ENCODE measurements around the gene ZNF205. TPM values are rescaled to one million over a fixed set of nuclear protein-coding genes. Genes with fewer than 3 reads are reported as not detected.

Gene ZNF205
- total and polyA plus RNA-seq, 2 of the 8 experiments (the other 6 are each of a cell fraction or from before 2014, with no cell fraction given), result 19.1 to 19.9 TPM

DNA sequence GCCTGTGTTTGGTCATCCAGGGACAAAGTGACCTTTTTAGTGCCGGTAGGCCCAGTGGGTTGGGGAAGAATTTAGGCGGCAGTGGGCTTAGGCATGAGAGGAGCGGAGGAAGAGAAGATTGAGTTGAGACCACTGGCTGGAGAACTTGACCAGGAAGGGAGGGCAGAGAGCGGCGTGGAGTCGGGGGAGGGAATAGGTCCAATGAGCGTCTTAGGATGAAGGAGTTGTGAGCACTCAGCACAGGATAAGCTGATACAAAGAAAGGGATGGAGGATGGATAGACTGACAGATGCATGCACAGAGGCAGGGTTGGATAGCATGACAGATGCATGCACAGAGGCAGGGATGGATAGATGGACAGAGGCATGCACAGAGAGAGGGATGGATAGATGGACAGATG is 38.9 kb upstream of the ZNF205 start:
- H3K79me1 ChIP-seq (ENCODE audit: low read depth, low read length), result no peaks in the 10 kb centered on the region
- WGBS, 2 experiments (ENCODE audit: extremely low coverage in 1 of 2, insufficient coverage in 1 of 2, insufficient read length in 1 of 2, insufficient replicate concordance in 2 of 2, low coverage in 1 of 2, low lambda C conversion rate in 2 of 2, missing lambda C conversion rate in 1 of 2), result 94% methylated on average over 7 of the region's 7 CpGs; no CpG with 5 or more reads in 1 of the 2 experiments
- H2BK15ac ChIP-seq (ENCODE audit: low read length), result no peak overlapping the region
- H3K4ac ChIP-seq (replicated peaks; ENCODE audit: insufficient read length, low read depth, low read length), result no peak overlapping the region
- ChIA-PET POLR2A (ENCODE audit: partially characterized antibody) (interaction anchor here (6.6 kb wide), 1 partner anchor 17 kb away, joined by 86 read pairs; no protein-coding TSS in a partner anchor), CTCF (ENCODE audit: partially characterized antibody) (interaction anchor here (0.6 to 0.7 kb wide), 2 partner anchors 56 to 601 kb away, joined by 3 to 6 read pairs; no protein-coding TSS in a partner anchor)
- FAIRE-seq (no peak), DNase-seq (ENCODE audit: low read depth in 1 of 2, low spot score in 2 of 2) (no peak)
- no peak overlapping the region for H2BK120ac ChIP-seq (replicated peaks; ENCODE audit: low read depth, low read length)
- no peak overlapping the region for H2AFZ ChIP-seq (ENCODE audit: low read length)
- no peak overlapping the region for H3K27ac ChIP-seq (ENCODE audit: low read depth, low read length)
- H2BK12ac ChIP-seq (ENCODE audit: low read depth, low read length), result no peak overlapping the region
- no peak overlapping the region for H4K5ac ChIP-seq (ENCODE audit: insufficient read length, low read depth, low read length)
- H3K27me3 ChIP-seq (replicated peaks in 1 of 4; ENCODE audit: control insufficient read depth in 3 of 4, extremely low read depth in 1 of 4, insufficient read depth in 3 of 4, low read length in 3 of 4), result no peaks in the 10 kb centered on the region; a peak in 1 of 7 replicates
- no peak for TF ChIP-seq EGR1 (IDR thresholded peaks at IDR 0.05; ENCODE audit: borderline replicate concordance, low read depth, low read length)
- no peak for TF ChIP-seq SAP30 (IDR thresholded peaks at IDR 0.05; ENCODE audit: insufficient read depth, insufficient replicate concordance, low read length)
- TF ChIP-seq RBBP5 (IDR thresholded peaks at IDR 0.05; ENCODE audit: borderline replicate concordance, low read depth, low read length), result no peak
- H3K56ac ChIP-seq (replicated peaks; ENCODE audit: insufficient read length, low read depth, low read length), result no peak overlapping the region
- H3K9ac ChIP-seq (replicated peaks in 1 of 4; ENCODE audit: extremely low read depth in 1 of 4, low read depth in 3 of 4, low read length in 3 of 4), result no peak overlapping the region
- no peaks in the 10 kb centered on the region for H3K36me3 ChIP-seq (ENCODE audit: control insufficient read depth in 2 of 4, insufficient read depth in 4 of 4, low read length in 3 of 4)
- no peak overlapping the region for H3K23ac ChIP-seq (ENCODE audit: insufficient read length)
- no peak overlapping the region for H2AK5ac ChIP-seq (ENCODE audit: low read depth, low read length)
- H3K9me3 ChIP-seq (ENCODE audit: insufficient read depth in 2 of 2, low read depth in 1 of 2, low read length in 1 of 2), result no peaks in the 10 kb centered on the region
- H3K14ac ChIP-seq (ENCODE audit: insufficient read length), result no peak overlapping the region
- no peaks in the 10 kb centered on the region for H3K23me2 ChIP-seq (ENCODE audit: low read depth, low read length)
- no peaks in the 10 kb centered on the region for H3K79me2 ChIP-seq (ENCODE audit: control insufficient read depth in 1 of 2, insufficient read depth in 2 of 2, low read length in 2 of 2)
- no peak overlapping the region for H3K4me2 ChIP-seq (ENCODE audit: insufficient read depth in 1 of 2, low read depth in 2 of 2, low read length in 2 of 2)
- no peak overlapping the region for H2BK20ac ChIP-seq (ENCODE audit: low read length)
- H3K4me1 ChIP-seq (replicated peaks in 1 of 4; ENCODE audit: control insufficient read depth in 3 of 4, insufficient read depth in 4 of 4, low read length in 3 of 4), result peaks cover 0 to 2% (median 0%) of the 10 kb centered on the region in 4 experiments; a peak in 2 of 7 replicates
- no peak overlapping the region for H3K18ac ChIP-seq (ENCODE audit: extremely low read depth, low read length)
- peaks cover 0 to 4% of the 10 kb centered on the region in 2 experiments for H4K20me1 ChIP-seq (replicated peaks in 1 of 2; ENCODE audit: control insufficient read depth in 1 of 2, insufficient read depth in 2 of 2, low read length in 2 of 2)
- no peak overlapping the region for H4K8ac ChIP-seq (ENCODE audit: extremely low read depth, insufficient read depth, low read length)
- H3K4me3 ChIP-seq (ENCODE audit: extremely low read depth in 1 of 4, insufficient read depth in 2 of 4, low read depth in 3 of 4, low read length in 4 of 4), result no peak overlapping the region
- no peak overlapping the region; the same call in 1 of the 2 replicates for H2BK5ac ChIP-seq (ENCODE audit: low read depth, low read length)
- H4K91ac ChIP-seq (replicated peaks; ENCODE audit: insufficient read length, low read length), result no peak overlapping the region

Measured in H1 (cell line).